ENCODE results near the gene NAPSA.

Gene NAPSA

GRCh38 chr19:50315773-50316448, 49.5 kb downstream of the NAPSA start:
- DNase-seq (ENCODE audit: low read depth) = no peak

DNA sequence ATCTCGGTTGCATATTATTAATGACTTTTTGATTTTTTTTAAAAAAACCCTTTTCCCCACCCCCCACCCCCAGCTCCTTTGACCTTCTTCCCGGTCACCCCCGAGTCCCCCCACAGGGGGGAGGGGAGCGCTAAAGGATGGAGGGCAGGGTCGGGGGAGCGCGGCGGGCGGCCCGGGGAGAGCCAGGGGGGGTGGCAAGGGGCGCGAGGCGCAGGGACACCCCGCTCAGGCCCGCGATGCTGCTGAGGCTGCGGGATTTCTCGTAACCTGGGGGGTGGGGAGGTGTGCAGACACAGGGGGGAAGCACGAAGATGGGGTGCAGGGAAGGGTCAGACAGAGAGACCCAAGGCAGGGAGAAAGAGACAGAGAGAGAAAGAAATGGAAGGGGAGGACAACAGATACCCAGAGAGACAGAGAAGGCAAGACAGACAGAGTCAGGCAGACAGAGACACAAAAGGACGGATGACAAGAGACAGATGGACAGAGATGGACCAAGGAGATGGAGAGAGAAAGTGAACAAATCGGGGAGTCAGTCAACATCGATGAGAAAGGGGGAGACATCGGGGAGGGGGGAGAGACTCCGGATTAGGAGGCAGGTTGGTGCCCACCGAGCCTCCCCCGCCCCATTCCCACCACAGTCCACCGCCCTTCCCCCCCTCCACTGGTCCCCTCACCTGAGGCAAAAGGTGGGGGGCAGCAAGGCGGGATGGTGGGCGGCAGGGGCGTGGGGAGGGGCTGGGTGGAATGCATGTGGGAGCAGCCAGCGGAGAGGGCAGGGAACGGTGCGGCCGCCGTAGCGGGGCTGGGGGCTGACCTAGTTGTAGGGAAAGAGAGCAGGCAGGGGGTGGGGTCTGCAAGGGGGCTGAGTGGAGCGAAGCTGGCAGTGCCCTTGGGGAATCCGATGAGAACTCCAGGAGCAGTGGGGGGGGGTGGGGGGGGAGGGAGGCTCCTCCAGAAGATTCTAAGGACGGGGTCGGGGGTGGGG, 50.4 kb downstream of the NAPSA start:
- DNase-seq (ENCODE audit: low read depth) = no peak

DNA sequence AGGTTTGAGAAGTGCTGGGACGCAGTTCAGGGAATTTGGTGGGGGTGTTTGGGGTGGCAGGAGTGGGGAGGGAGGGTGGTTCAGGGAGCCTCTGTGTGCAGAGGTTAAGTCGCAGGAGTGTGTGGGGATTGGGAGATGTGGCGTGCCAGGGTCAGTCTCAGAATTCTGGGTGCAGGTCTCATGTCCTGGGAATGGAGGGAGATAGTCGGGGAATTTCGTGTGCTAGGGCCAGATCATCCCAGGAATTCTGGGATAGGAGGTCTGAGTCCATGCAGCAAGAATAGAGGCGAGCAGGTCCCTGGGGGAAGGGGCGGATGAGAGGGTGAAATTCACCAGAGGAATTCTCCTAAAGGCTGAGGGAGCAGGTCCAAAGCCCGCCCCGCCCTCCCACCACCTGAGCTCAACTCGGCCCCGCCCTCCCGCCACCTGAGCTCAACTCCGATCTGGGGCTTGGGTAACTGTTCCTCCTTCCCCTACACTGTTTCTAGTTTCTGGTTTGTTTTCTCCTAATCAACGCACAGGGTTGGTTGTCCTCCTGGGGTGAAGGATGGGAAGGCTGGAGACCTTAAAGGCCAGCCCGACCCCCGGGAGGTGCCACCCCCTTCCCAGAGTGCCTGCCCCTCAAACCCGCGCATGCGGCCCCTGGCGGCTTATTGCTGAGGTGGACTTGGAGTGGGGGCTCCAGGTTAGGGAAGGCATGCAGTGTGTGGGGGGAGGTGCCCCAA, 51.5 kb downstream of the NAPSA start:
- DNase-seq (ENCODE audit: low read depth) = no peak

GRCh38 chr19:50312967-50313811, 52.2 kb downstream of the NAPSA start:
- no peak for DNase-seq (ENCODE audit: low read depth)

- DNase-seq (ENCODE audit: low read depth) = no peak
Observed at GRCh38 chr19:50311723-50312635, 53.5 kb downstream of the NAPSA start.

GRCh38 chr19:50310759-50311465, 54.5 kb downstream of the NAPSA start:
- no peak for DNase-seq (ENCODE audit: low read depth)

DNA sequence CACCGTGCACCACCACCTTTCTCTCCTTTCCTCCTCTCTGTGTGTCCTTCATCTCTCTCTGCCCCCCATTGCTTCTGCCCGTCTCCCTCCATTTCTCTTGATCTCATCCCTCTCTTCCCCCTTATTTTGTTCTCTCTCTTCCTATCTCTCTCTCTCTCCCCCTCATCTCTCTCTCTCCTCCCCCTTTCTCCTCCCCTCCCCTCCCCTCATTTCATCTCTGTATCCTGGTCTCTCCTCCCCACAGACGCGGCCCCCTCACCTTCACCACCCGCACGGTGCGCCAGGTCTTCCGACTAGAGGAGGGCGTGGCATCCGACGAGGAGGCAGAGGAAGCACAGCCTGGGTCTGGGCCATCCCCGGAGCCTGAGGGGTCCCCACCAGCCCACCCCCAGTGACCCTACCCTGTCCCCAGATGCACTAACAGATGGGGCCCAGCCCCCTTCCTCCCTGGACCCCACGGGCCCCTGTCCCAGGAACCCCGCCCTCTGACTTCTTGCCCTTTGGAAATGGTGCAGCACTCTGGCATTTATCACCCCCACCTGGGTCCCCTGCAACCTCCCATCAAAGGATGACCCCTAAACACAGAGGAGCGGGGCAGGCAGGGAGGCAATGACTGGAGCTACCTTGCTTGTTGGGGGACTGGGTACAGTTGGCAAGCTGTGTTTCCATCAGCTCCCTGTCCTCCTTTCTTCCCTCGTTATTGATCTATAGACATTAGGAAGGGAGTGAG, 55.9 kb downstream of the NAPSA start:
- no peak for DNase-seq (ENCODE audit: low read depth)

DNA sequence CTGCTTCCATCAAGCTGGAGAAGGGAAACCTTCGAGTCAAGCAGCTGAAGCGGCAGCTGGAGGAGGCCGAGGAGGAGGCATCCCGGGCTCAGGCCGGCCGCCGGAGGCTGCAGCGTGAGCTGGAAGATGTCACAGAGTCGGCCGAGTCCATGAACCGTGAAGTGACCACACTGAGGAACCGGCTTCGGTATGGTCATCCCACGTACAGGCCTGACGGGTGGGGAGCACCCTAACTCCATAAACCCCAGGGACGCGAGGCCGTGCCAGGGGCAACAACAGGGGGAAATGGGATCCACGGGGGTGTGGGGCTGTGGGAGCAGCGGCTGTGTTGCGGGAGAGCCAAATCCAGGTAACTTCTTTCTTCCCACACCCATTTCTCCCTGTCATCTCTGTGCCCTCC, 56.4 kb downstream of the NAPSA start:
- no peak for DNase-seq (ENCODE audit: low read depth)

Measured in GM04503 (cell line).